OCI-LY7 (cell line): Measurements from ENCODE around the gene ZMIZ1. TPM values are rescaled to one million over a fixed set of nuclear protein-coding genes. Genes with fewer than 3 reads are reported as not detected.

ENCODE experiments used
- BruUV-seq: library from RNA; stranded (reverse); fragments of 400-500 nt; replicated peaks from 2 replicates; lab custom pipeline; 2021; lab: Mats Ljungman, UMichigan
- CTCF ChIA-PET: fragments of 300-600 bp; sonication (Branson Sonifier 250); formaldehyde crosslinking; loops from one replicate; lab custom pipeline; 2022; ENCODE audit warnings: antibody characterized with exemption; ENCODE audit not compliant: unreplicated experiment; lab: Charles Lee
- POLR2A ChIA-PET: fragments of 300-600 bp; sonication (Branson Sonifier 250); formaldehyde crosslinking; loops from one replicate; lab custom pipeline; 2022; ENCODE audit warnings: antibody characterized with exemption; lab: Charles Lee
- DNase-seq: peaks from one replicate; pipeline ENCODE4 v3.0.0-alpha.2; 2015; ENCODE audit warnings: low spot score
- H2AFZ ChIP-seq: fragments of 200-600 bp; sonication (generic), shearing (Covaris generic); 2 replicates; pipeline ENCODE4 v1.6.1; 2014; ENCODE audit warnings: mild to moderate bottlenecking, antibody characterized with exemption, low read length, moderate library complexity
- H3K27ac ChIP-seq: fragments of 200-600 bp; sonication (generic); 2 replicates; pipeline ENCODE4 v1.5.1; 2014; ENCODE audit warnings: mixed run types, low read depth, mild to moderate bottlenecking, moderate library complexity, low read length, inconsistent platforms; ENCODE audit not compliant: poor library complexity, severe bottlenecking
- H3K36me3 ChIP-seq: fragments of 200-600 bp; sonication (generic); 2 replicates; pipeline ENCODE4 v1.6.1; 2014; ENCODE audit warnings: mild to moderate bottlenecking, antibody characterized with exemption, low read length, moderate library complexity, mixed read lengths; ENCODE audit not compliant: insufficient read depth
- H3K4me1 ChIP-seq: fragments of 200-600 bp; sonication (generic); 2 replicates; pipeline ENCODE4 v1.5.1; 2014; ENCODE audit warnings: mild to moderate bottlenecking, low read length; ENCODE audit not compliant: insufficient read depth, poor library complexity, severe bottlenecking
- H3K4me2 ChIP-seq: fragments of 200-600 bp; sonication (generic); 2 replicates; pipeline ENCODE4 v1.6.1; 2014; ENCODE audit warnings: mild to moderate bottlenecking, low read length
- H3K4me3 ChIP-seq: fragments of 200-600 bp; sonication (generic); 2 replicates; pipeline ENCODE4 v1.5.1; 2014; ENCODE audit warnings: mild to moderate bottlenecking, low read depth, low read length; ENCODE audit not compliant: poor library complexity, severe bottlenecking
- H3K79me2 ChIP-seq: fragments of 200-600 bp; sonication (generic); 2 replicates; pipeline ENCODE4 v1.6.1; 2016; ENCODE audit warnings: low read depth, mild to moderate bottlenecking, low read length, moderate library complexity, mixed read lengths; ENCODE audit not compliant: insufficient read depth
- H3K9me2 ChIP-seq: fragments of 200-600 bp; sonication (generic); 2 replicates; pipeline ENCODE4 v1.6.1; 2016; ENCODE audit warnings: mild to moderate bottlenecking, low read length, mixed read lengths; ENCODE audit not compliant: insufficient read depth
- H3K9me3 ChIP-seq: fragments of 200-600 bp; sonication (generic); 2 replicates; pipeline ENCODE4 v1.6.1; 2014; ENCODE audit warnings: mild to moderate bottlenecking, mixed run types, low read length, mixed read lengths
- H4K20me1 ChIP-seq: fragments of 200-600 bp; sonication (generic); 2 replicates; pipeline ENCODE4 v1.6.1; 2014; ENCODE audit warnings: mild to moderate bottlenecking, antibody characterized with exemption, low read length, moderate library complexity, mixed read lengths; ENCODE audit not compliant: insufficient read depth
- CTCF ChIP-seq: fragments of 200-600 bp; sonication (generic); conservative IDR thresholded peaks from 2 replicates; pipeline ENCODE4 v1.5.1; 2014; ENCODE audit warnings: mild to moderate bottlenecking, antibody characterized with exemption, low read length, moderate library complexity, mixed read lengths
- EZH2phosphoT487 ChIP-seq: fragments of 200-600 bp; sonication (generic); IDR thresholded peaks from 2 replicates; pipeline ENCODE4 v1.6.1; 2018; ENCODE audit warnings: low read depth, borderline replicate concordance, mild to moderate bottlenecking, mixed run types, antibody characterized with exemption, low read length, moderate library complexity, mixed read lengths
- intact Hi-C: fragments of 100-400 bp; cut with micrococcal nuclease; formaldehyde crosslinking; loops from one replicate; pipeline ENCODE4 v1.10.0; 2022; ENCODE audit not compliant: unreplicated experiment
- total RNA-seq, 2 experiments: library from RNA; depleted of rRNA in 1 of 2; stranded (reverse); fragments of >200 nt in 1 of 2; shearing (Covaris generic) in 1 of 2; gene quantifications; 2 replicates each; pipeline ENCODE4 v1.2.3, GENCODE V29; 2014 to 2022

ZMIZ1 gene
- total RNA-seq, 2 experiments from 2014 or later = 20.4 to 66.9 TPM

DNA sequence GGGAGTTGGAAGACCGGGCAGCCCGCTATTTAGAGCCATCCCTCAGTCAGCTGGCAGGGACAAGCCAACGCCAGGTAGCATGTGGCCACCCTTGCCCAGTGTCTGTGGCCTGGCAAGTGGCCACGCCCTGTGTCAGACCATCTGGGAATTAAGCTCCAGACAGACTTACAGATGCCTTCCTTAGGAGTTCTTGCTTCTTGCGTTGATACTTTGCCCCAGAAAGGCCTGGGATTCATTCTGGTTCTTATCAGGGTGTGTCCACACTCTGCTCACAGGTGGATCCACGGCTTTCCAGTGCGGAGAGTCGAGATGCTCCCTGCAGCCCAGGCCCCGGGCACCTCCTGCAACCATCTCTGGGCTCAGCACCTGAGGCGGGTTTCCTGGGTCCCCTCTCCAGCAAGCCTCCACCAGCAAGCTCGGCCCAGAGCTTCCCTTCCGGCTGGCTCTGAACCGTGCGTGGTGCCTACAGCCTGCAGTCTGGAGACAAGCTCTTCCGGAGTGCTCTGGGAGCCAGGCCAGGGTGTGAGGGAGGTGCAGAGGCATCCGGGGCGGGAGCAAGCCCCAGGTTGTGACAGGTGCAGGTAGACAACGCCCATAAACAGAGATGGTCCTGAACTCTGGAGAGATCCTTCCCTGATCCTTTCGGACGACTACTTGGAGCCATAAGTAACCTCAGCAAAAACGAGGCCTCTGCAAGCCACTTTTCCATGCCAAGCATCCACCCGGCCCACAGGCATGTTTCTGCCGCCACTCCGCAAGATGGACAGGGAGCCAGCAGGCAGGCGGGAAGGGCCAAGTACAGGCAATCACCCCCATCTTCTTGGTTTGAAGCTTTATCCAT lies 246.2 kb downstream of the ZMIZ1 start:
- no peak overlapping the region for H2AFZ ChIP-seq
- H3K27ac ChIP-seq = no peak overlapping the region
- no peaks in the 10 kb centered on the region for H3K79me2 ChIP-seq
- H3K4me2 ChIP-seq = no peak overlapping the region
- H3K9me3 ChIP-seq = no peaks in the 10 kb centered on the region
- no peak for DNase-seq
- POLR2A ChIA-PET = interaction anchor here (0.6 to 0.7 kb wide), 2 partner anchors 14 to 241 kb away, joined by 3 to 4 read pairs; no protein-coding TSS in a partner anchor
- intact Hi-C loops = no loop called here
- CTCF ChIA-PET = interaction anchor here (0.6 kb wide), 1 partner anchor 86 kb away, joined by 3 read pairs; no protein-coding TSS in a partner anchor
- H3K9me2 ChIP-seq = no peaks in the 10 kb centered on the region
- peaks cover 28% of the 10 kb centered on the region for H3K4me1 ChIP-seq
- H3K36me3 ChIP-seq = peaks cover 28% of the 10 kb centered on the region; the same call in 1 of the 2 replicates
- H3K4me3 ChIP-seq = no peak overlapping the region
- H4K20me1 ChIP-seq = no peaks in the 10 kb centered on the region
- TF ChIP-seq CTCF (no peak), EZH2phosphoT487 (no peak)
- no TSS peak for BruUV-seq

- TF ChIP-seq CTCF (no peak), EZH2phosphoT487 (no peak)
- no peak overlapping the region for H3K4me3 ChIP-seq
- H3K4me2 ChIP-seq = no peak overlapping the region
- no peaks in the 10 kb centered on the region for H4K20me1 ChIP-seq
- H3K27ac ChIP-seq = no peak overlapping the region
- no peaks in the 10 kb centered on the region for H3K79me2 ChIP-seq
- H3K9me2 ChIP-seq = no peaks in the 10 kb centered on the region
- intact Hi-C loops = no loop called here
- H3K9me3 ChIP-seq = no peaks in the 10 kb centered on the region
- peaks cover 25% of the 10 kb centered on the region; the same call in 1 of the 2 replicates for H3K36me3 ChIP-seq
- no TSS peak for BruUV-seq
- peaks cover 28% of the 10 kb centered on the region for H3K4me1 ChIP-seq
- no peak for DNase-seq
- ChIA-PET CTCF (interaction anchor here (0.6 kb wide), 1 partner anchor 87 kb away, joined by 3 read pairs; no protein-coding TSS in a partner anchor), POLR2A (interaction anchor here (0.6 kb wide), 1 partner anchor 14 kb away, joined by 4 read pairs; no protein-coding TSS in a partner anchor)
- H2AFZ ChIP-seq = no peak overlapping the region
Measured at GRCh38 chr10:79315602-79315920, 246.8 kb downstream of the ZMIZ1 start.
